Stimulated activated CD4-positive, alpha-beta T cell treated with anti-CD3 and anti-CD28 coated beads, Interleukin-1b, Interleukin-23, amount 100 ng/mL, for 1 hour (primary cell): ENCODE results near the gene PIK3R3.
A peak's percentile ranks its signal among the peaks of the same experiment; 100 is the strongest.

ENCODE experiments used
- DNase-seq, 2 donors: peaks; one replicate each; pipeline ENCODE4 v3.0.0-alpha.2; 2020; ENCODE audit warnings: low read depth in 2 of 2

The PIK3R3 gene

GRCh38 chr1:46132529-46133180, at the start of gene PIK3R3:
PIK3R3 (minus strand) TSS chr1:46132629; CDS start chr1:46131952, 677 bp downstream.
- DNase-seq: peak; percentile 54 to 69

- no peak for DNase-seq
Measured at GRCh38 chr1:46181343-46182260, 49.2 kb upstream of the PIK3R3 start.

- no peak for DNase-seq
Measured at GRCh38 chr1:46180082-46180616, 47.7 kb upstream of the PIK3R3 start.

- peak; percentile 18 to 44 for DNase-seq
Measured at GRCh38 chr1:46179138-46180081, 47.0 kb upstream of the PIK3R3 start.

GRCh38 chr1:46176211-46176865, 43.9 kb upstream of the PIK3R3 start, which contains the start of gene P3R3URF:
P3R3URF (minus strand) TSS chr1:46176488; CDS start chr1:46176471, 17 bp downstream.
- DNase-seq: no peak

GRCh38 chr1:46175243-46175642, 42.8 kb upstream of the PIK3R3 start:
- DNase-seq: no peak

- no peak for DNase-seq
Measured at GRCh38 chr1:46174448-46175231, 42.2 kb upstream of the PIK3R3 start, which contains the start of gene TSPAN1. TSPAN1 (plus strand) TSS chr1:46175087; CDS start chr1:46181108, 6,021 bp downstream.

GRCh38 chr1:46173361-46173856, 41.0 kb upstream of the PIK3R3 start:
- DNase-seq: no peak

GRCh38 chr1:46172321-46172720, 39.9 kb upstream of the PIK3R3 start:
- DNase-seq: no peak

GRCh38 chr1:46171871-46172270, 39.4 kb upstream of the PIK3R3 start:
- DNase-seq: no peak

- DNase-seq: no peak
Measured at GRCh38 chr1:46171351-46171750, 38.9 kb upstream of the PIK3R3 start.

GRCh38 chr1:46169811-46170454, 37.5 kb upstream of the PIK3R3 start:
- no peak for DNase-seq

GRCh38 chr1:46168477-46168876, 36.0 kb upstream of the PIK3R3 start:
- no peak for DNase-seq

GRCh38 chr1:46166521-46167462, 34.4 kb upstream of the PIK3R3 start:
- no peak for DNase-seq

GRCh38 chr1:46160212-46160611, 27.8 kb upstream of the PIK3R3 start:
- DNase-seq: no peak

GRCh38 chr1:46159516-46159915, 27.1 kb upstream of the PIK3R3 start:
- DNase-seq: no peak

- DNase-seq: no peak
Measured at GRCh38 chr1:46158312-46159281, 26.2 kb upstream of the PIK3R3 start.
